Astrocyte (in vitro differentiated cells and primary cell): Measurements from ENCODE around the gene HLA-F. TPM values are rescaled to one million over a fixed set of nuclear protein-coding genes. Genes with fewer than 3 reads are reported as not detected.

Experiments
- DNase-seq: peaks from one replicate; pipeline ENCODE4 v3.0.0-alpha.2; 2010; ENCODE audit warnings: low read depth
- FAIRE-seq: peaks from 2 replicates; lab custom pipeline; 2011; peaks lifted over from hg19 to GRCh38; lab: Jason Lieb, UNC
- H2AFZ ChIP-seq: 2 replicates; pipeline ENCODE4 v1.6.0; 2012; ENCODE audit warnings: low read depth, low read length, inconsistent platforms
- H3K27ac ChIP-seq: 2 replicates; pipeline ENCODE4 v1.5.1; 2011; ENCODE audit warnings: low read depth, low read length, inconsistent platforms
- H3K27me3 ChIP-seq: 2 replicates; pipeline ENCODE4 v1.6.0; 2011; ENCODE audit warnings: low read length, inconsistent platforms; ENCODE audit not compliant: insufficient read depth
- H3K36me3 ChIP-seq: 2 replicates; pipeline ENCODE4 v1.5.1; 2011; ENCODE audit warnings: low read length, inconsistent platforms; ENCODE audit not compliant: insufficient read depth
- H3K4me1 ChIP-seq: 2 replicates; pipeline ENCODE4 v1.5.1; 2011; ENCODE audit warnings: low read length, inconsistent platforms; ENCODE audit not compliant: insufficient read depth
- H3K4me2 ChIP-seq: 2 replicates; pipeline ENCODE4 v1.6.0; 2012; ENCODE audit warnings: low read length, inconsistent platforms
- H3K4me3 ChIP-seq: 2 replicates; pipeline ENCODE4 v1.5.1; 2011; ENCODE audit warnings: low read depth, mild to moderate bottlenecking, low read length, inconsistent platforms; ENCODE audit not compliant: insufficient read depth
- H3K79me2 ChIP-seq: 2 replicates; pipeline ENCODE4 v1.6.0; 2012; ENCODE audit warnings: mild to moderate bottlenecking, low read length, inconsistent platforms; ENCODE audit not compliant: insufficient read depth
- H3K9ac ChIP-seq: 2 replicates; pipeline ENCODE4 v1.6.0; 2012; ENCODE audit warnings: mild to moderate bottlenecking, low read length, inconsistent platforms
- H3K9me3 ChIP-seq: 2 replicates; pipeline ENCODE4 v1.5.1; 2012; ENCODE audit warnings: low read depth, mild to moderate bottlenecking, low read length, inconsistent platforms; ENCODE audit not compliant: insufficient read depth
- H4K20me1 ChIP-seq: 2 replicates; pipeline ENCODE4 v1.6.0; 2012; ENCODE audit warnings: low read length, inconsistent platforms; ENCODE audit not compliant: insufficient read depth
- H3K27ac Mint-ChIP-seq: one replicate; pipeline ENCODE4 v1.8.0; 2021; ENCODE audit warnings: mild to moderate bottlenecking, mixed read lengths; ENCODE audit not compliant: unreplicated experiment
- H3K27me3 Mint-ChIP-seq: one replicate; pipeline ENCODE4 v1.8.0; 2021; ENCODE audit warnings: low read depth, mixed read lengths; ENCODE audit not compliant: unreplicated experiment
- H3K36me3 Mint-ChIP-seq: one replicate; pipeline ENCODE4 v1.8.0; 2021; ENCODE audit warnings: low read depth, mixed read lengths; ENCODE audit not compliant: unreplicated experiment
- H3K4me1 Mint-ChIP-seq: one replicate; pipeline ENCODE4 v1.8.0; 2021; ENCODE audit warnings: low read depth, mixed read lengths; ENCODE audit not compliant: unreplicated experiment
- H3K4me3 Mint-ChIP-seq: one replicate; pipeline ENCODE4 v1.8.0; 2021; ENCODE audit warnings: mild to moderate bottlenecking, moderate library complexity, mixed read lengths; ENCODE audit not compliant: unreplicated experiment
- H3K9me3 Mint-ChIP-seq: one replicate; pipeline ENCODE4 v1.8.0; 2021; ENCODE audit warnings: mild to moderate bottlenecking, mixed read lengths; ENCODE audit not compliant: unreplicated experiment
- CTCF ChIP-seq: IDR thresholded peaks from 2 replicates; pipeline ENCODE4 v1.5.1; 2011; ENCODE audit warnings: low read depth, mild to moderate bottlenecking, inconsistent platforms, low read length, moderate library complexity; ENCODE audit not compliant: insufficient read depth
- EZH2 ChIP-seq: IDR thresholded peaks from 2 replicates; pipeline ENCODE4 v1.6.1; 2012; ENCODE audit warnings: mild to moderate bottlenecking, low read length, inconsistent platforms; ENCODE audit not compliant: insufficient read depth
- total RNA-seq: library from RNA; stranded (reverse); gene quantifications from 2 replicates; pipeline ENCODE4 v1.2.1, GENCODE V29; 2021

The HLA-F gene
- total RNA-seq, 1 donor from 2014 or later = 7.4 TPM

- H3K27ac ChIP-seq = no peak overlapping the region
- TF ChIP-seq CTCF = peak; percentile 47
- no peak for TF ChIP-seq EZH2
- H3K9me3 ChIP-seq = no peaks in the 10 kb centered on the region
- peak overlapping the region; percentile 77 for H3K27ac Mint-ChIP-seq
- H3K4me2 ChIP-seq = no peak overlapping the region
- no peak overlapping the region for H3K4me3 Mint-ChIP-seq
- no peak overlapping the region for H2AFZ ChIP-seq
- no peaks in the 10 kb centered on the region for H3K4me1 ChIP-seq
- FAIRE-seq = no peak
- no peaks in the 10 kb centered on the region for H3K36me3 Mint-ChIP-seq
- DNase-seq = peak; percentile 22
- H3K4me1 Mint-ChIP-seq = no peaks in the 10 kb centered on the region
- H3K9me3 Mint-ChIP-seq = no peaks in the 10 kb centered on the region
- peaks cover 64% of the 10 kb centered on the region for H3K27me3 Mint-ChIP-seq
- no peak overlapping the region for H3K9ac ChIP-seq
- no peaks in the 10 kb centered on the region for H3K79me2 ChIP-seq
- no peaks in the 10 kb centered on the region for H3K36me3 ChIP-seq
- no peaks in the 10 kb centered on the region for H4K20me1 ChIP-seq
- no peak overlapping the region for H3K4me3 ChIP-seq
- no peaks in the 10 kb centered on the region for H3K27me3 ChIP-seq
Observed at GRCh38 chr6:29705389-29706231, 17.6 kb upstream of the HLA-F start.

- Histone ChIP-seq H3K79me2 (no peaks in the 10 kb centered on the region), H2AFZ (no peak overlapping the region), H3K9ac (no peak overlapping the region), H3K4me1 (no peaks in the 10 kb centered on the region), H4K20me1 (no peaks in the 10 kb centered on the region), H3K27ac (no peak overlapping the region), H3K4me2 (no peak overlapping the region), H3K9me3 (no peaks in the 10 kb centered on the region), H3K36me3 (no peaks in the 10 kb centered on the region), H3K4me3 (no peak overlapping the region), H3K27me3 (no peaks in the 10 kb centered on the region)
- H3K9me3 Mint-ChIP-seq = no peaks in the 10 kb centered on the region
- TF ChIP-seq CTCF (no peak), EZH2 (no peak)
- DNase-seq (no peak), FAIRE-seq (no peak)
- no peak overlapping the region for H3K27ac Mint-ChIP-seq
- no peaks in the 10 kb centered on the region for H3K36me3 Mint-ChIP-seq
- H3K27me3 Mint-ChIP-seq = peaks cover 67% of the 10 kb centered on the region
- no peak overlapping the region for H3K4me3 Mint-ChIP-seq
- H3K4me1 Mint-ChIP-seq = no peaks in the 10 kb centered on the region
Observed at GRCh38 chr6:29708432-29709179, 14.6 kb upstream of the HLA-F start.
